ENCODE data around the gene CHL1.

GRCh38 chr3:394775-395174, 198.2 kb downstream of the CHL1 start:
- TF ChIP-seq POLR2A (IDR thresholded peaks at IDR 0.05): no peak
- no peak for TF ChIP-seq CTCF (IDR thresholded peaks at IDR 0.05)
